Endothelial cell of umbilical vein (primary cell): Measurements from ENCODE around the gene SCFD1.

Experiments
- CTCF ChIP-seq, 2 donors: IDR thresholded peaks; 1 replicate in 1 of 2; 2 replicates in 1 of 2; pipeline ENCODE4 v1.5.1; 2011; ENCODE audit warnings: low read length in 2 of 2, mild to moderate bottlenecking in 2 of 2, moderate library complexity in 2 of 2, control low read depth in 1 of 2, inconsistent platforms in 1 of 2, low read depth in 1 of 2; ENCODE audit not compliant: insufficient read depth in 1 of 2; ENCODE audit errors: extremely low read depth in 1 of 2
- EZH2 ChIP-seq: IDR thresholded peaks from 2 replicates; pipeline ENCODE4 v1.6.1; 2012; ENCODE audit warnings: borderline replicate concordance, low read depth, mild to moderate bottlenecking, moderate library complexity, low read length, inconsistent platforms; ENCODE audit not compliant: severe bottlenecking
- FOS ChIP-seq: IDR thresholded peaks from 2 replicates; pipeline ENCODE4 v1.6.1; 2011; ENCODE audit warnings: mild to moderate bottlenecking, low read length, moderate library complexity, borderline replicate concordance; ENCODE audit not compliant: insufficient read depth
- GATA2 ChIP-seq: IDR thresholded peaks from 2 replicates; pipeline ENCODE4 v1.7.0; 2011; ENCODE audit warnings: low read depth, mild to moderate bottlenecking, moderate library complexity, mixed read lengths, low read length; ENCODE audit not compliant: insufficient read length, insufficient read depth
- MAX ChIP-seq: IDR thresholded peaks from 2 replicates; pipeline ENCODE4 v1.6.1; 2011; ENCODE audit not compliant: insufficient read depth, insufficient read length
- MYC ChIP-seq: IDR thresholded peaks from one replicate; pipeline ENCODE4 v1.6.1; 2011; ENCODE audit warnings: mild to moderate bottlenecking, low read depth, low read length
- POLR2A ChIP-seq: IDR thresholded peaks from 2 replicates; pipeline ENCODE4 v1.6.1; 2012; ENCODE audit warnings: low read depth, mild to moderate bottlenecking, control low read depth, low read length
- POLR2AphosphoS5 ChIP-seq: IDR thresholded peaks from 2 replicates; pipeline ENCODE4 v1.6.1; 2012; ENCODE audit warnings: low read depth, mild to moderate bottlenecking, control low read depth, low read length, moderate library complexity; ENCODE audit not compliant: insufficient read depth

GRCh38 chr14:30669594-30669993 lies 47.5 kb downstream of the SCFD1 start:
- TF ChIP-seq EZH2 (no peak), POLR2AphosphoS5 (no peak), CTCF (IDR thresholded peaks at IDR 0.05; ENCODE audit: extremely low read depth in 1 of 2, insufficient read depth in 1 of 2, low read depth in 1 of 2, low read length in 2 of 2) (no peak), POLR2A (no peak), FOS (no peak), MAX (no peak), GATA2 (no peak), MYC (no peak)
